Heart left ventricle (tissue), 13 donors: ENCODE measurements around the gene KRTAP10-10.

ENCODE experiments used
- POLR2A ChIP-seq, 2 donors: fragments of 450-650 bp; IDR thresholded peaks; one replicate each; pipeline ENCODE4 v1.6.1; 2017; ENCODE audit warnings: antibody characterized with exemption in 2 of 2, mild to moderate bottlenecking in 2 of 2, moderate library complexity in 2 of 2
- TF ChIP-seq, protein P1 (sequence below), 12 donors: fragments of 200-600 bp; sonication (generic) in 4 of 12; IDR thresholded peaks; one replicate each; pipeline versions ENCODE4 v1.5.0 to v1.8.0; 2018 to 2022; ENCODE audit warnings: antibody characterized with exemption in 12 of 12, mild to moderate bottlenecking in 5 of 12
- donor health status: ischemic (EF 13 %, LVEDD 7.1; RV severe dilation, severe dysfunction).
- donor health status: DM: no; HTN: yes; CAD: no.
- donor health status: DM: no; HTN: no; CAD: no.
- donor health status: ischemic (EF 25% LVEDD 6.9; RV normal size, moderate dysfunction).
- donor health status: ischemic (EF 25% LVEDD 5.7; RV mildly dilated, moderate dysfunction).
- donor health status: ischemic (EF 35%, LVEDD 5.7; RV mildly dilated, moderate dysfunction).
- donor health status: nonischemic (EF 11% LVEDD 7.7; RV severe dilation, severe dysfunction).
- donor health status: DM: yes; HTN: yes; CAD: no.
- donor health status: PGD.
- donor health status: ischemic (EF 29% LVEDD 5.4; RV normal size, mild dysfunction).
- donor health status: nonischemic (EF 23%, LVEDD 6.1; RV moderate dilation, normal function).

DNA sequence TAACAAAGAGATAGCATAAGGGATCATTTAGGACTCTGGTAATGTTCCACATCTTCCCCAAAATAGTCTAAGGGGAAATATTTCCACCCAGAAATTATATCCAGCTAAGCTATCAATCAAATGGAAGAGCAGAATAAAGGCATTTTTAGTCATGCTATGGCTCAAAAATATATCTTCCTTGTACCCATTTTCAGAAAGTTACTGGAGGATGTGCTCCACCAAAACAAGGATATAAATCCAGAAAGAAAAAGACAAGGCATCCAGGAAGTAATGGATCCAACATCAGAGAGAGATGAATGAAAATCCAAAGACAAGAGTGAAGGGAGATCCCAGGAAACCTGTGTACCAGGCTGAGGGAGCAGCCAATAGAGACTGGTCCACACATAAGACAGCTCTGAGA lies 28.0 kb upstream of the KRTAP10-10 start:
- TF ChIP-seq, protein P1, sequence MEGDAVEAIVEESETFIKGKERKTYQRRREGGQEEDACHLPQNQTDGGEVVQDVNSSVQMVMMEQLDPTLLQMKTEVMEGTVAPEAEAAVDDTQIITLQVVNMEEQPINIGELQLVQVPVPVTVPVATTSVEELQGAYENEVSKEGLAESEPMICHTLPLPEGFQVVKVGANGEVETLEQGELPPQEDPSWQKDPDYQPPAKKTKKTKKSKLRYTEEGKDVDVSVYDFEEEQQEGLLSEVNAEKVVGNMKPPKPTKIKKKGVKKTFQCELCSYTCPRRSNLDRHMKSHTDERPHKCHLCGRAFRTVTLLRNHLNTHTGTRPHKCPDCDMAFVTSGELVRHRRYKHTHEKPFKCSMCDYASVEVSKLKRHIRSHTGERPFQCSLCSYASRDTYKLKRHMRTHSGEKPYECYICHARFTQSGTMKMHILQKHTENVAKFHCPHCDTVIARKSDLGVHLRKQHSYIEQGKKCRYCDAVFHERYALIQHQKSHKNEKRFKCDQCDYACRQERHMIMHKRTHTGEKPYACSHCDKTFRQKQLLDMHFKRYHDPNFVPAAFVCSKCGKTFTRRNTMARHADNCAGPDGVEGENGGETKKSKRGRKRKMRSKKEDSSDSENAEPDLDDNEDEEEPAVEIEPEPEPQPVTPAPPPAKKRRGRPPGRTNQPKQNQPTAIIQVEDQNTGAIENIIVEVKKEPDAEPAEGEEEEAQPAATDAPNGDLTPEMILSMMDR (IDR thresholded peaks at IDR 0.05), result no peak
- TF ChIP-seq POLR2A (IDR thresholded peaks at IDR 0.05), result no peak
